ENCODE measurements around the gene TMEFF2. TPM values are rescaled to one million over a fixed set of nuclear protein-coding genes. Genes with fewer than 3 reads are reported as not detected.

Gene TMEFF2
- total and polyA plus RNA-seq, 8 donors = 0.05 to 0.75 TPM; not detected in 6

DNA sequence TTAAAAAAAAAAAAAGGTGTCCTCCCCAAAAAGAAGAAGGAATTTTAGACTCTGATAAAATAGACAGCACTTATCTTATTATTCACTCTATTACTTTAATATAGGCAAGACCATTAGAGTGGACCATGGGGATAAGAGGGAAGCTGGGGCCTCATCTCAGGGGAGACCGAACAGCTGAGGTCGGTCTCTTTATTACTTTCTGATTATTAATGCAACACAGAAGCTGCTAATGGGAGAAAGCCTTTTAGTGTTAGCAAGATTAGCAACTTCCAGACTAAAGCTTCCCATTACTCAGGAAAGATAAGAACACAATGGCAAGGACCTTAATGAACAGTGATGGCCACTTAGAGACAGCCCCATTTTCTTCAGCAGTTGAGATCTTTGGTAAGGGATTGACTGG, 135.5 kb downstream of the TMEFF2 start:
- TF ChIP-seq, protein P1, sequence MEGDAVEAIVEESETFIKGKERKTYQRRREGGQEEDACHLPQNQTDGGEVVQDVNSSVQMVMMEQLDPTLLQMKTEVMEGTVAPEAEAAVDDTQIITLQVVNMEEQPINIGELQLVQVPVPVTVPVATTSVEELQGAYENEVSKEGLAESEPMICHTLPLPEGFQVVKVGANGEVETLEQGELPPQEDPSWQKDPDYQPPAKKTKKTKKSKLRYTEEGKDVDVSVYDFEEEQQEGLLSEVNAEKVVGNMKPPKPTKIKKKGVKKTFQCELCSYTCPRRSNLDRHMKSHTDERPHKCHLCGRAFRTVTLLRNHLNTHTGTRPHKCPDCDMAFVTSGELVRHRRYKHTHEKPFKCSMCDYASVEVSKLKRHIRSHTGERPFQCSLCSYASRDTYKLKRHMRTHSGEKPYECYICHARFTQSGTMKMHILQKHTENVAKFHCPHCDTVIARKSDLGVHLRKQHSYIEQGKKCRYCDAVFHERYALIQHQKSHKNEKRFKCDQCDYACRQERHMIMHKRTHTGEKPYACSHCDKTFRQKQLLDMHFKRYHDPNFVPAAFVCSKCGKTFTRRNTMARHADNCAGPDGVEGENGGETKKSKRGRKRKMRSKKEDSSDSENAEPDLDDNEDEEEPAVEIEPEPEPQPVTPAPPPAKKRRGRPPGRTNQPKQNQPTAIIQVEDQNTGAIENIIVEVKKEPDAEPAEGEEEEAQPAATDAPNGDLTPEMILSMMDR (IDR thresholded peaks at IDR 0.05) = no peak
- Histone ChIP-seq H3K4me1 (no peaks in the 10 kb centered on the region), H3K9me3 (no peaks in the 10 kb centered on the region), H3K4me3 (no peak overlapping the region), H3K27me3 (no peaks in the 10 kb centered on the region), H3K27ac (no peak overlapping the region), H3K36me3 (no peaks in the 10 kb centered on the region)
- 85 to 87% methylated on average over 2 of the region's 2 CpGs for WGBS, 2 donors
- ATAC-seq (no peak), FAIRE-seq (no peak), DNase-seq (no peak)
- intact Hi-C loops (cut with DNase I) = no loop called here

DNA sequence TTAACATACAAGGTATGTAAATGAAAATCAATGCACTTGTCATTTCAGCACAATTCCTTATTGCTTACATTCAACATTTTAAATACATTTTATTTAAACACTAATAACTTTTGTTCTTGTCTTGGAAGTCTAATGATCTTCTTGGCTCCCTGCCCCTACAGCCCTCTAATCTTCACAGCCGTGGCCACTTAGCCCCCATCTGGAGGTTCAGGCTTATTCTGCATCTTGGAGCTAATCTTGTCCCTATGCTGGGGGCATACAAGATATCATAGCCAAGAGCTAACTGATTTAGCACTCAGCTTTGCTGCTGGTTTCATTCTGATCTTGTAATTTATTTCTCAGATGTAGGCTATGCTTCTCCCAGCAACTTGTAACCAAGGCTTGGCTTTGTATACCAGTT, 140.8 kb downstream of the TMEFF2 start:
- H3K4me3 ChIP-seq = no peak overlapping the region
- ATAC-seq (no peak), DNase-seq (no peak), FAIRE-seq (no peak)
- intact Hi-C loops (cut with DNase I) = no loop called here
- no peak overlapping the region for H3K27ac ChIP-seq
- H3K4me1 ChIP-seq = no peaks in the 10 kb centered on the region
- TF ChIP-seq, protein P1 (IDR thresholded peaks at IDR 0.05) = no peak
- H3K27me3 ChIP-seq = no peaks in the 10 kb centered on the region
- no peaks in the 10 kb centered on the region for H3K36me3 ChIP-seq
- no peaks in the 10 kb centered on the region for H3K9me3 ChIP-seq
- WGBS, 2 donors = 70 to 74% methylated on average over 1 of the region's 1 CpG

DNA sequence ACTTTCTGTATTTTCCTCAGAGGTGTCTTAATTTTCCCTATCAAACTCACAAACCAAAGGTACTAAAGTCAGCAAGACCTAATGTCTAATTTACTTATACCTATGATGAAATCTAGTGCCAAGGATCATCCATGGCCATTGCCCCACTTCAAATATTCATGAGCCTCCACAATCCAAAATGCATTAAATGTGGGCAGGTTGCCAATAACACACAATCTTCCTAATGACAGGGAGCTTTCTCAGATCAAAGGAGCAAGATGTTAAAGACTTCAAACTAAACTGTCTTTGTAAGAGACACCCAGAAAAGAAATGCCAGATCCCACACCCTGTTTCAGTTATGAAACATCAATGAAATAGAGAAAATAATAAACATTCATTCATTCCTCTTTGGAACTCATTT, 143.2 kb downstream of the TMEFF2 start:
- ATAC-seq (no peak), DNase-seq (no peak), FAIRE-seq (no peak)
- no peaks in the 10 kb centered on the region for H3K4me1 ChIP-seq
- no peak overlapping the region for H3K27ac ChIP-seq
- no peaks in the 10 kb centered on the region for H3K36me3 ChIP-seq
- H3K9me3 ChIP-seq = no peaks in the 10 kb centered on the region
- H3K4me3 ChIP-seq = no peak overlapping the region
- TF ChIP-seq, protein P1 (IDR thresholded peaks at IDR 0.05) = no peak
- no peaks in the 10 kb centered on the region for H3K27me3 ChIP-seq
- intact Hi-C loops (cut with DNase I) = no loop called here

DNA sequence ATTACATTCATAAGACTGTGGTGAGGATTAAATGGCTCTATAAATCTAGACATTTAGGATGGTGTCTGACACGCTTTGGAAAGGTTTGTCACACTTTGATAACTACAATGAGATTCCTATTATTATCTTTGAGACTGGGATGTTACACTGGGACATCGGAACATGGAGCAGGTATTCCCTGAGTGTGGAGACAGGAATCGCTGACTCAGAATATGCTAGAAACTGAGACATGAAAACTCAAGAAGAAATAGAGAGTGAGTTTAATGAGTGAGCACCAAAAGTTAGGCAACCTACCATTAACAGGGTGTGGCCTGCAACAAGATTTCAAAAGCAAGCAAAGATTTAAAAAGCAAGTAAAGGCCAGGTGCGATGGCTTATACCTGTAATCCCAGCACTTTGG, 145.4 kb downstream of the TMEFF2 start:
- no peak for FAIRE-seq
- intact Hi-C loops (cut with DNase I) = no loop called here
- no peaks in the 10 kb centered on the region for H3K27me3 ChIP-seq
- H3K36me3 ChIP-seq = no peaks in the 10 kb centered on the region
- H3K4me3 ChIP-seq = no peak overlapping the region
- ATAC-seq = no peak
- no peak for DNase-seq
- 73 to 94% methylated on average over 4 of the region's 4 CpGs for WGBS, 2 donors
- no peaks in the 10 kb centered on the region for H3K4me1 ChIP-seq
- H3K27ac ChIP-seq = no peak overlapping the region
- H3K9me3 ChIP-seq = no peaks in the 10 kb centered on the region
- TF ChIP-seq, protein P1 (IDR thresholded peaks at IDR 0.05) = no peak

DNA sequence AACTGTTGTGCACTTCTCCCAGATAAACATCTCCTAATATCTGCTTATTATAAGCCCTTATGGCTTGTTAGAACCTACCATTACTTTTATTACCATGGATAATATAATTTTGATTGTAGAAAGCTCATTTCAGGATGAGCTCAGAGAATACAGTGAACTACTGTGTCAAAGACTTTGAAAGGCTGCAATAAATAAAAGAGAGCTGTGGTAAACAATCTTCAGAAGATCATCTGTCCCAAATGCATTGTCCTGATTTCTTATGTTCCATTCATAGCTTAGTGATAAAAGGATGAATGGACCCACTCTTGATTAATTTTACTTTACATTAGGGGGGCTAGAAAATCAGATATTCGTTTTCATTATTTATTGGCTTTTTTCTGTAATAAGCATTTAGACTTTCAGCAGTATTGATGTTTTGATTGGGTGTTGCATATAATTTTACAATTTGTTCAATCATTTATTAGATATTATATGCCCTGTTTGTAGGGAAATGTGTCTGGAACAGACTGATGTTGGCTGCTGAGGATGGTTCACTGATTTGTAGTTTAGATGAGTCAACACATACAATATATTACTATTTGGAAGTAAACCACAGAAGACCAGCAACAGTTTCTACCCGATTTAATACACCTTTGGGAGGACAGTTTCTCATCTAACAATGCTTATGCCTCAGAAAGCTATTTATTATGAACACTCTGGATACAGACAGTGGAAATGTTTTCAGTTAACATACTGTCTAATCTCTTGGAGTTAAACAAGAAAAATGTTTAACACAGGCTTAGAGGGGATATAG, 147.2 kb downstream of the TMEFF2 start:
- DNase-seq (no peak), ATAC-seq (no peak), FAIRE-seq (no peak)
- intact Hi-C loops (cut with DNase I) = no loop called here
- Histone ChIP-seq H3K4me3 (no peak overlapping the region), H3K27ac (no peak overlapping the region), H3K9me3 (no peaks in the 10 kb centered on the region), H3K4me1 (no peaks in the 10 kb centered on the region), H3K27me3 (no peaks in the 10 kb centered on the region), H3K36me3 (no peaks in the 10 kb centered on the region)
- TF ChIP-seq, protein P1 (IDR thresholded peaks at IDR 0.05) = no peak
- 51 to 72% methylated on average over 2 of the region's 2 CpGs for WGBS, 2 donors

All from pancreas (tissue), 10 donors.